GM12878 (cell line): ENCODE results near the gene PDZD2. TPM values are rescaled to one million over a fixed set of nuclear protein-coding genes. Genes with fewer than 3 reads are reported as not detected.

Source experiments
- ATAC-seq: fragments of 200-7000 bp; cut with Tn5 transposase; 3 replicates; pipeline ENCODE4 v1.9.1; 2020; ENCODE audit warnings: mild to moderate bottlenecking, moderate library complexity
- BruUV-seq: library from RNA; stranded (reverse); fragments of 400-500 nt; replicated peaks from 2 replicates; lab custom pipeline; 2021; lab: Mats Ljungman, UMichigan
- CTCF ChIA-PET: fragments of 300-600 bp; sonication (Branson Sonifier 250); formaldehyde crosslinking; extraction: SDS; loops from one replicate; lab custom pipeline; 2021; ENCODE audit warnings: inconsistent platforms; lab: Yijun Ruan, JAX
- POLR2A ChIA-PET: fragments of 350-600 bp; formaldehyde crosslinking; extraction: SDS; loops from one replicate; lab custom pipeline; 2021; ENCODE audit warnings: inconsistent platforms; lab: Charles Lee
- RAD21 ChIA-PET: fragments of 300-600 bp; sonication (Branson Sonifier 250); formaldehyde crosslinking; loops from one replicate; lab custom pipeline; 2023; ENCODE audit warnings: antibody characterized with exemption; ENCODE audit not compliant: unreplicated experiment; lab: Charles Lee
- SMC1A ChIA-PET: fragments of 300-600 bp; sonication (Branson Sonifier 250); formaldehyde crosslinking; loops from one replicate; lab custom pipeline; 2023; ENCODE audit not compliant: unreplicated experiment, uncharacterized antibody; lab: Charles Lee
- DNase-seq: peaks from one replicate; pipeline ENCODE4 v3.0.0-alpha.2; 2011; ENCODE audit warnings: low read depth, low spot score
- FAIRE-seq: peaks from 3 replicates; lab custom pipeline; 2011; peaks lifted over from hg19 to GRCh38; lab: Jason Lieb, UNC
- H2AFZ ChIP-seq: 2 replicates; pipeline ENCODE4 v1.6.0; 2011; ENCODE audit warnings: low read depth, low read length, control low read depth; ENCODE audit not compliant: control insufficient read depth
- H3K27ac ChIP-seq: 2 replicates; pipeline ENCODE4 v1.5.1; 2011; ENCODE audit warnings: control low read depth; ENCODE audit not compliant: control insufficient read depth, insufficient read depth
- H3K27me3 ChIP-seq, 2 experiments: replicated peaks in 1 of 2; 2 replicates each; pipeline versions ENCODE4 v1.6.0 to v1.6.1; 2011; ENCODE audit warnings: low read length in 1 of 2; ENCODE audit not compliant: control insufficient read depth in 2 of 2, insufficient read depth in 2 of 2
- H3K36me3 ChIP-seq, 2 experiments: 2 replicates each; pipeline ENCODE4 v1.5.1; 2011; ENCODE audit warnings: low read length in 1 of 2; ENCODE audit not compliant: control insufficient read depth in 2 of 2, insufficient read depth in 2 of 2
- H3K4me1 ChIP-seq: 2 replicates; pipeline ENCODE4 v1.6.1; 2011; ENCODE audit warnings: mild to moderate bottlenecking, low read length, moderate library complexity, mixed read lengths; ENCODE audit not compliant: control insufficient read depth, insufficient read depth
- H3K4me2 ChIP-seq: 2 replicates; pipeline ENCODE4 v1.6.0; 2011; ENCODE audit warnings: control low read depth; ENCODE audit not compliant: control insufficient read depth, insufficient read depth
- H3K4me3 ChIP-seq: fragments of 200-600 bp; sonication (generic); 2 replicates; pipeline ENCODE4 v1.5.1; 2016
- H3K79me2 ChIP-seq: 2 replicates; pipeline ENCODE4 v1.6.0; 2011; ENCODE audit warnings: low read length; ENCODE audit not compliant: control insufficient read depth, insufficient read depth
- H3K9ac ChIP-seq: 2 replicates; pipeline ENCODE4 v1.8.0; 2011; ENCODE audit warnings: low read length, control low read depth, mixed read lengths; ENCODE audit not compliant: control insufficient read depth, insufficient read depth
- H3K9me3 ChIP-seq: replicated peaks from 3 replicates; pipeline ENCODE4 v1.5.1; 2011; ENCODE audit warnings: mild to moderate bottlenecking, low read length; ENCODE audit not compliant: control insufficient read depth, insufficient read depth
- H4K20me1 ChIP-seq: 2 replicates; pipeline ENCODE4 v1.6.0; 2011; ENCODE audit not compliant: control insufficient read depth, insufficient read depth
- BCLAF1 ChIP-seq: fragments of 450-650 bp; IDR thresholded peaks from 2 replicates; pipeline ENCODE4 v1.6.1; 2017; ENCODE audit warnings: antibody characterized with exemption, mild to moderate bottlenecking, moderate library complexity
- EED ChIP-seq: sonication (generic); IDR thresholded peaks from 2 replicates; pipeline ENCODE4 v1.6.1; 2016; ENCODE audit warnings: antibody characterized with exemption, low read depth
- EP300 ChIP-seq, 2 experiments: fragments of 150-350 bp in 1 of 2; IDR thresholded peaks; 2 replicates each; pipeline ENCODE4 v1.6.1; 2011 to 2012; ENCODE audit warnings: low read depth in 2 of 2, low read length in 2 of 2, borderline replicate concordance in 1 of 2, improper control_type of control experiment in 1 of 2, inconsistent platforms in 1 of 2; ENCODE audit not compliant: control insufficient read depth in 1 of 2
- HDAC2 ChIP-seq: fragments of 200-600 bp; sonication (generic); IDR thresholded peaks from 2 replicates; pipeline ENCODE4 v1.6.1; 2017
- JUNB ChIP-seq: IDR thresholded peaks from 2 replicates; pipeline ENCODE4 v1.6.1; 2016; ENCODE audit warnings: antibody characterized with exemption, mild to moderate bottlenecking
- MEF2B ChIP-seq: fragments of 450-650 bp; IDR thresholded peaks from 2 replicates; pipeline ENCODE4 v1.6.1; 2018; ENCODE audit warnings: mild to moderate bottlenecking, moderate library complexity; ENCODE audit not compliant: partially characterized antibody, poor library complexity, severe bottlenecking
- NFIC ChIP-seq: IDR thresholded peaks from 2 replicates; pipeline ENCODE4 v1.6.1; 2012; ENCODE audit warnings: low read depth, mild to moderate bottlenecking, inconsistent platforms, low read length, moderate library complexity
- RAD21 ChIP-seq: IDR thresholded peaks from 2 replicates; pipeline ENCODE4 v1.6.1; 2011; ENCODE audit warnings: mild to moderate bottlenecking, low read depth, low read length, moderate library complexity; ENCODE audit not compliant: insufficient read depth
- STAT3 ChIP-seq: IDR thresholded peaks from 2 replicates; pipeline ENCODE4 v1.6.1; 2011; ENCODE audit warnings: low read depth, low read length, improper control_type of control experiment
- ZZZ3 ChIP-seq: IDR thresholded peaks from 2 replicates; pipeline ENCODE4 v1.6.1; 2011; ENCODE audit warnings: low read depth; ENCODE audit not compliant: control insufficient read depth, insufficient read length
- WGBS: methylation state at CpG from one replicate; pipeline ENCODE4 v1.1.6; 2016; ENCODE audit warnings: low lambda C conversion rate; ENCODE audit not compliant: insufficient replicate concordance, insufficient coverage; ENCODE audit errors: missing lambda C conversion rate; 5-methylcytosine and 5-hydroxymethylcytosine counted together
- in situ Hi-C: fragments of 300-500 bp; cut with MboI; formaldehyde crosslinking; loops from 9 replicates; pipeline ENCODE4 v1.14.3; 2018; ENCODE audit warnings: mixed read lengths
- intact Hi-C: fragments of 100-400 bp; cut with micrococcal nuclease; formaldehyde crosslinking; loops from one replicate; pipeline ENCODE4 v1.14.2; 2022; ENCODE audit not compliant: unreplicated experiment
- polyA plus RNA-seq, 11 experiments: library from polyadenylated mRNA; depleted of rRNA in 4 of 11; unstranded in 6 of 11; stranded (reverse) in 5 of 11; fragments of >200 nt; fragmentation: Nextera tagmentation in 4 of 11; fragmentation: Illumina TruSeq in 1 of 11; extraction: Ambion mirVana in 4 of 11; extraction: Trizol in 1 of 11; gene quantifications; 1 replicate in 1 of 11; 2 replicates in 10 of 11; pipeline versions ENCODE4 v1.2.1 to v1.2.3, GENCODE V29; 2011 to 2016; ENCODE audit warnings: inconsistent platforms in 2 of 11, missing spikeins in 2 of 11, low read depth in 1 of 11
- total RNA-seq, 4 experiments: library from RNA; depleted of rRNA in 3 of 4; stranded (reverse); fragments of >200 nt in 3 of 4; fragmentation: Illumina TruSeq in 1 of 4; extraction: Trizol in 1 of 4; gene quantifications; 2 replicates each; pipeline versions ENCODE4 v1.2.1 to v1.2.3, GENCODE V29; 2013 to 2021
- TF ChIP-seq, protein P1 (sequence below): fragments of 450-650 bp; IDR thresholded peaks from 2 replicates; pipeline ENCODE4 v1.6.1; 2018; ENCODE audit warnings: mild to moderate bottlenecking, low read depth, moderate library complexity; ENCODE audit not compliant: partially characterized antibody

Gene PDZD2
- total and polyA plus RNA-seq, 10 of the 15 experiments (the other 5 are each of a cell fraction or from before 2014, with no cell fraction given): 0.01 to 0.58 (median 0.29) TPM; not detected in 3

DNA sequence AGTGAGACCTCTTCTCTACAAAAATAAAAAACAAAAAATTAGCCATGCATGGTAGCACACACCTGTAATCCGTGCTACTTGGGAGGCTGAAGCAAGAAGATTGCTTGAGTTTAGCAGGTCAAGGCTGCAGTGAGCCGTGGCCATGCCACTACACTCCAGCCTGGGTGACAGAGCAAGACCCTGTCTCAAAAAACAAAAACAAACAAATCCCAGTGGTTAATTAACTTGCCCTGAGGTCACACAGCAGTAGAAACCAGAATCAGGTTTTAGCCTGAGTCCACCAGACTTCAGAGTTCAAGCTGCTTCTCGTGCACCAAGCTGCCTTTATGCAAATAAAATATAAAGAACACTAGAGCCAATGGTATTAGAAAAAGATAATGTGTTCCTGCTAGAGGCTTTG lies 365.5 kb downstream of the PDZD2 start:
- no peak for FAIRE-seq
- Histone ChIP-seq H2AFZ (no peak overlapping the region), H3K9ac (no peak overlapping the region), H3K27ac (no peak overlapping the region), H4K20me1 (no peaks in the 10 kb centered on the region), H3K9me3 (no peaks in the 10 kb centered on the region), H3K36me3 (no peaks in the 10 kb centered on the region), H3K4me1 (no peaks in the 10 kb centered on the region), H3K27me3 (no peaks in the 10 kb centered on the region), H3K79me2 (no peaks in the 10 kb centered on the region), H3K4me2 (no peak overlapping the region), H3K4me3 (no peak overlapping the region)
- ChIA-PET POLR2A (no interaction called here), CTCF (no interaction called here), SMC1A (no interaction called here), RAD21 (interaction anchor here (1.6 kb wide), 1 partner anchor 73 kb away, joined by 4 read pairs; no protein-coding TSS in a partner anchor)
- in situ Hi-C loops: no loop called here
- intact Hi-C loops: no loop called here
- no TSS peak for BruUV-seq
- no peak for TF ChIP-seq RAD21
- no peak for TF ChIP-seq HDAC2
- TF ChIP-seq, protein P1, sequence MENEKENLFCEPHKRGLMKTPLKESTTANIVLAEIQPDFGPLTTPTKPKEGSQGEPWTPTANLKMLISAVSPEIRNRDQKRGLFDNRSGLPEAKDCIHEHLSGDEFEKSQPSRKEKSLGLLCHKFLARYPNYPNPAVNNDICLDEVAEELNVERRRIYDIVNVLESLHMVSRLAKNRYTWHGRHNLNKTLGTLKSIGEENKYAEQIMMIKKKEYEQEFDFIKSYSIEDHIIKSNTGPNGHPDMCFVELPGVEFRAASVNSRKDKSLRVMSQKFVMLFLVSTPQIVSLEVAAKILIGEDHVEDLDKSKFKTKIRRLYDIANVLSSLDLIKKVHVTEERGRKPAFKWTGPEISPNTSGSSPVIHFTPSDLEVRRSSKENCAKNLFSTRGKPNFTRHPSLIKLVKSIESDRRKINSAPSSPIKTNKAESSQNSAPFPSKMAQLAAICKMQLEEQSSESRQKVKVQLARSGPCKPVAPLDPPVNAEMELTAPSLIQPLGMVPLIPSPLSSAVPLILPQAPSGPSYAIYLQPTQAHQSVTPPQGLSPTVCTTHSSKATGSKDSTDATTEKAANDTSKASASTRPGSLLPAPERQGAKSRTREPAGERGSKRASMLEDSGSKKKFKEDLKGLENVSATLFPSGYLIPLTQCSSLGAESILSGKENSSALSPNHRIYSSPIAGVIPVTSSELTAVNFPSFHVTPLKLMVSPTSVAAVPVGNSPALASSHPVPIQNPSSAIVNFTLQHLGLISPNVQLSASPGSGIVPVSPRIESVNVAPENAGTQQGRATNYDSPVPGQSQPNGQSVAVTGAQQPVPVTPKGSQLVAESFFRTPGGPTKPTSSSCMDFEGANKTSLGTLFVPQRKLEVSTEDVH: no peak
- no peak for TF ChIP-seq JUNB
- TF ChIP-seq ZZZ3: no peak
- no peak for TF ChIP-seq NFIC
- TF ChIP-seq BCLAF1: no peak
- TF ChIP-seq EP300 (IDR thresholded peaks at IDR 0.05; ENCODE audit: borderline replicate concordance in 1 of 2, control insufficient read depth in 1 of 2, low read depth in 2 of 2, low read length in 2 of 2): no peak
- TF ChIP-seq EED: no peak
- no peak for TF ChIP-seq MEF2B
- no peak for TF ChIP-seq STAT3
- WGBS: 0% methylated on average over 3 of the region's 3 CpGs
- DNase-seq: no peak
- peak; percentile 66 for ATAC-seq
